Adipose tissue (tissue), 3 donors: Measurements from ENCODE around the gene AP5Z1. TPM values are rescaled to one million over a fixed set of nuclear protein-coding genes. Genes with fewer than 3 reads are reported as not detected.

ENCODE experiments used
- H3K27ac ChIP-seq: one replicate; pipeline ENCODE4 v1.5.1; 2013; ENCODE audit warnings: low read depth, low read length
- WGBS, 3 donors: extraction: QIAGEN DNeasy Blood & Tissue Kit; methylation state at CpG; one replicate each; pipeline ENCODE4 v1.1.7; 2013; 5-methylcytosine and 5-hydroxymethylcytosine counted together
- polyA plus RNA-seq, 3 donors: library from polyadenylated mRNA; stranded (reverse); fragments of 200-250 nt; gene quantifications; one replicate each; pipeline ENCODE4 v1.2.3, GENCODE V29; 2013
- donor health status: healthy with polysubstance abuse.
- donor health status: Bipolar disorder and iron deficiency.
- donor health status: healthy.

The AP5Z1 gene
- polyA plus RNA-seq, 3 donors, result 19.6 to 41.5 (median 35.0) TPM

DNA sequence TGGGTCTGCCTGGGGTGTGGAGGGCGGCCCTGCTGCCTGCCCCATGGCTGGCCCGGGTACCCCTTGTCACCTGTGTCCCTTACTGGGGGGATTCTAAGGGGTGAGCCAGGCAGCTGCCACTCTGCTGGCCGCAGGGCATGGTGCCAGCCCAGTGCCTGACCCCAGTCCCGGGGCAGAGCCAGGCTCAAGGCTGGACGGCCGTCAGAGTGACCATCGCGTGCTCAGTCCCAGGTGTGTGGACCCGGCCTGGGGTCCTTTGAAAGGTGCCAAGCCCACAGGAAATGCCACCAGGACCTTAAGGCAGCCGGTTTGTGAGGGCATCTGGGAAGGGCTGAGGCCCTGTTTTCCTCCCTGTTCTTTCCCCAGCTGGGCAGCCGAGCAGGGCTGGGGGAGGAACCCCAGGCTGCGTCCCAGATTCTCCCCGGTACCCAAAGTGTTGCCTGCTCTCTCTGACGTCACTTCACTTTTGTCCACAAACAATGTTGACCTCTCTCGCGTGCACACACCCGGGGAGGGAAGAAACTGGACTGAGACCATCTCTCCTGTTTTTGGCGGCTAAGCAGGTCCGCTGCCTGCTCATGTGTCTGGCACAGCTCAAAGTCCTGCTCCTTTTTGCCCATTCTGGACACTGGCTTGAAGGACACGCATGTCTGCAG lies 48.8 kb downstream of the AP5Z1 start:
- WGBS, 3 donors, result 79 to 83% (median 80%) methylated on average over 20 of the region's 20 CpGs
- H3K27ac ChIP-seq, result no peak overlapping the region

DNA sequence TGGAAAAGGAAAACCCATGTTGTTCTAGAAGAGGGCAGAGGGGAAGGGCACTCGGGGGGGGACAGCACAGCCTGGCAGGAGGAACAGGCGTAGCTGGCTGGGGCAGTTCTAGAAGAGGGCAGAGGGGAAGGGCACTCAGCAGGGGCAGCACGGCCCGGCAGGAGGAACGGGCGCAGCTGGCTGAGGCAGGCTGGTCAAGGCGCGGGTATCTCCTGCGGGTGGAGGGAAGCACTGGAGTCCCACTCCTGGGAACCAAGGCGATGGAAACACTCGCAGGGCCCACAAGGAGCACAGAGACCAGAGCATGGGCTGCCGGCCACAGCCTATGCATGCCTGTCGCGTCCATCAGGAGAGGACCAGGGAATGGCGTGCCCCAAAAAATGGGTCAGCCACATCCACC lies 49.7 kb downstream of the AP5Z1 start:
- 91 to 95% (median 93%) methylated on average over 15 of the region's 15 CpGs for WGBS, 3 donors
- H3K27ac ChIP-seq, result no peak overlapping the region

DNA sequence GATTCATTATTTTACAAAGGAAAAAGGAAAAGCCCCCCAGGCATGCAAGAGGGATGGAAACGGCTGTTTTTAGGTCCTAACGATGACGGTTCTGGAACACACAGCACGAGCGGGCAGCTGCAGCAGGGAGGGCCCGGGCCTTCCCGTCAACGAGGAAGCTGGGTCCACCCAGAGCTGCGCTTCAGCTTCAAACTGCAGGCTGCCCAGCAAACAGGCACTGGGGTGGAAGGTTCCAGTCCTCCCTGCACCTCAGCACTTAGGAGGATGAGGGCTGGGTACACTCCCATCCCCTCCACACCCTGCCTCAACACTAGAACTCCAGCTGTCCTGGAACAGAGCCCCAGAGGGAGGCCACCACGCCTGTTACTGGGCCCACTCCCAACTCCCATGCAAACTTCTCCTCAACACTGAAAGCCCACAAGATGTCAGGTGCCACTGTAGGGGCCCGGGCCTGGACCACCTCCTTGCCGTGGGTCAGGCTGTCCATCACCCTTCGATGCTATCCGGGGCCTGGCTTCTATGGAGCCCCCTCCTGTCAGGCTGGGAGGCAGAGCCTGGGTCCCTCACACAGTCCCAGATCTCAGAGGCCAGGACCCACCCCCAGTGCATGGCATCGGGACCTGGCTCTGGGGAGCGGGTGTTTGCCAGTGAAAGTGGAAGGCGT lies 53.4 kb downstream of the AP5Z1 start:
- no peak overlapping the region for H3K27ac ChIP-seq
- WGBS, 3 donors, result 81 to 90% (median 81%) methylated on average over 17 of the region's 17 CpGs

DNA sequence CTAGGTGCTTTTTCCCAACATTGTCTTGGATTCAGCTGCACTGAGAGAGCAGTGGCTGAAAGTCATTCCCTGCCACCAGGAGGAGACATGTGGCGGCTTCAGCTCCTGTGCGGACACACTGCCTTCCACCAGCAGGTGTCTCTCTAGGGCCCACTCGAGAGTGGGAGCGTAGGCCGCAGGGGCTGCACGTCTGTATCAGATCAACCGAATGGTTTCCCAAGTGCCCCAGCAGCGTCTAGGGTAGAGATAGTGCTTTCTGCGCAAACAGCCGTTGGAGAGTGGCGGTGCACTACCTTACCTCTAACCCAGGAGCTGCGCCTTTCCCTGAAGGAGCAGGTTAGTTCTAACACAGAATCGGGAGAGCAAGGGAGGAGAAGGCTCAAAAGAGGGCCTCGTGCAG lies 54.8 kb downstream of the AP5Z1 start:
- no peak overlapping the region for H3K27ac ChIP-seq
- 34 to 40% (median 38%) methylated on average over 14 of the region's 14 CpGs for WGBS, 3 donors

DNA sequence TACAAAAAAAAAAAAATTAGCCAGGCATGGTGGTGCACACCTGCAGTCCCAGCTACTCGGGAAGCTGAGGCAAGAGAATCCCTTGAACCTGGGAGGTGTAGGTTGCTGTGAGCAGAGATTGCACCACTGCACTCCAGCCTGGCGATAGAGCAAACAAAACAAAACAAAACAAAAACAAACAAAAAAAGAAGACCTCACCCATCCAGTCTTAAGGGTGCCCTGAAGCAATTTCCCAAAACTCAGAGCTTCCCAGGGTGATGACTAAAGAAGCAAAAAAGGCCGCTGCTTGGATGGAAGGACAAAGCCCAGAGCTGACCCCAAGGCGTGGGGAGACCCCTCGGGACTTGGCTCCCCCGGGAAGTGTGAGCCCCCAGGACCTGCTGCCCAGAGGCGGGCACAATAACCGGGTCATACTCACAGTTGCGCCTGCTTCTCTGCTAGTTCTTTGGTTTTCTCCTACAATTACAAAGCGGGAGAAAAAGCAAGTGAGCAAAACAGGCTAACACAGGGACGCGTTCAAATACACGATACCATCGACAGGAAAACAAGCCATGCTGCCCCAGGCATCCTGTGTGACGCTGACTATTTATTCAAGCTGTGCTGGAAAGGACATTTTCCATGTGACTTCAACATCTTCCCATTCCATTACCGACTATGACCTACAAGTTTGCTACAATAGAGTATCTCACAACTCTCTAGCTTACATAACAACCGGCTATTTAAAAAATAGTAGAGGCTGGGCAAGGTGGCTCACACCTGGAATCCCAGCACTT lies 56.5 kb downstream of the AP5Z1 start:
- no peak overlapping the region for H3K27ac ChIP-seq
- WGBS, 3 donors, result 76 to 83% (median 82%) methylated on average over 17 of the region's 17 CpGs

DNA sequence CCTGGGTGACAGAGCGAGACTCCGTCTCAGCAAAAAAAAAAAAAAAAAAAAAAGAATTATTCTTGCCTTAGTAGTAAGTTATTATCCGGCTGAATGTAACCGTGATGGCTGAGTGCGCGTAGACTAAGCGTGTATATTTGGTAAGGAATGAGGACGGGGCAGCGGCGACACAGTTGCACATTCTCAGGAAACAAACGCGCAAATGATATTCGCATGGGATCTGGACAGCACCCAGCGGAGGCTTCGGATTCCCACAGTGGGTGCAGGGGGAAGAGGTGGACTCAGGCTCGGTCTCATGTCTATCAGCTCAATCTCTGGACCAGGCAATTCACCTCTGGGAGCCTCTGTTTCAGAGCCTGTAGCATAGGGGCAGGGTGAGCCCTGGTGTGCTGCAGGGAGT lies 57.3 kb downstream of the AP5Z1 start:
- H3K27ac ChIP-seq, result no peak overlapping the region
- 94 to 95% (median 95%) methylated on average over 16 of the region's 16 CpGs for WGBS, 3 donors

DNA sequence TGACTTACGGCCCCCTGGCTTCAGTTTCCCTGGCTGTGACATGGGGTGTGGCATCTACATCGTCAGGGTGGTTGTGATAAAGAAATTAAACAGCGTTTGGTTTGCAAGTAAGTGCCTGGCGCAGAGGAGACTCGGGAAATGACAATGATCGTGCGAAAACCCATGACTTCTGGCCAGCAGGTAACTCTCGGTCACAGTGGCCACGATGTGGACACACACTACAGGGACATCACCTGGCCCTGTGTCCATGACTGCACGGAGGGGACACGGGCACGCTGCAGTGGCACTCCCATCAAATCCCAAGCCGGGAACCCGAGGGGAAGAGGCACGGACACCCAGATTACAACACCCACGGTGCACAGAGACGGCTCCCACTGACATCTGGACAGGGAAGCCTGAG lies 57.8 kb downstream of the AP5Z1 start:
- WGBS, 3 donors, result 87 to 89% (median 88%) methylated on average over 17 of the region's 17 CpGs
- H3K27ac ChIP-seq, result no peak overlapping the region

DNA sequence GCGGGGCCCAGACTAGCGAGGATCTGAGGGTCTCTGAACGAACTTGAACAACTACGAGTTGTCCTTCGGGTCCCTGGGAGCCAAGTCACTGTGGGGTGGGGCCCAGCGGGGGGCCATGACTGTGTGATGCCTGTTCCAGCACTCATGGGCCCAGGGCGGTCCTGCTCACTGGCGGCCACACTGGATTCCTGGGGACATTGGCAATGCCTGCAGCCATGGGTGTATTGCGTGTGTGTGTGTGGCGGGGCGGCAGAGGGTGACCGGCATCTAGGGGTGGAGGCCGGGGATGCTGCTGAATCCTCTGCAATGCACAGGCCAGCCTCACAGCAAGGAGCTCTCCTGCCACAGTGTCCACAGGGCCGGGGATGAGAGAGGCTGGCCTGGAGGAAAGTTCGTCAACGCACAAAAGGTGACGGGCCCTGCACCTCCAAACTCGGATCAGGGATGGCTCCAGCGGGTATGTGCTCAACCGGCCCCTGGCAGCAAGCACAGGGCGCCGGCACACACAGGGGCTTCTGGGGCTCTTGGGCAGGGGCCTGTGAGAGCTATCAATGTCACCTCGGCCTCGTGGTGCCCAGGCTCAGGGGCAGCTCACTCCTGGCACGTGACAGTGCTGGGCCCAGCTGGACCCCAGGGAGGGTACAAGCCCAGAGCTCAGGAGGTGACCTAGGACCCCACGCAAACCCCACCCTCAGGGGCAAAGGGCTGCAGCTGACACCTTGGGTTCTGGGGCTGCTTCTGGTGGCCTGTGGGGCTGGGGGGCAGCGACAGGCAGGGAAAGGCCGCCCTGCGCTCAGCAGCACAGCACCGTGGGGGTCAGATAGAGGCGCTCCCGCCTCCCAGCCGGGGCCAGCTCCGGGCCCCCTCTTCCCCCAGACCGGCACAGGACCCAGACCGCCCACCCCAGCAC lies 58.5 kb downstream of the AP5Z1 start:
- 77 to 84% (median 83%) methylated on average over 31 to 36 of the region's 36 CpGs for WGBS, 3 donors
- no peak overlapping the region for H3K27ac ChIP-seq

DNA sequence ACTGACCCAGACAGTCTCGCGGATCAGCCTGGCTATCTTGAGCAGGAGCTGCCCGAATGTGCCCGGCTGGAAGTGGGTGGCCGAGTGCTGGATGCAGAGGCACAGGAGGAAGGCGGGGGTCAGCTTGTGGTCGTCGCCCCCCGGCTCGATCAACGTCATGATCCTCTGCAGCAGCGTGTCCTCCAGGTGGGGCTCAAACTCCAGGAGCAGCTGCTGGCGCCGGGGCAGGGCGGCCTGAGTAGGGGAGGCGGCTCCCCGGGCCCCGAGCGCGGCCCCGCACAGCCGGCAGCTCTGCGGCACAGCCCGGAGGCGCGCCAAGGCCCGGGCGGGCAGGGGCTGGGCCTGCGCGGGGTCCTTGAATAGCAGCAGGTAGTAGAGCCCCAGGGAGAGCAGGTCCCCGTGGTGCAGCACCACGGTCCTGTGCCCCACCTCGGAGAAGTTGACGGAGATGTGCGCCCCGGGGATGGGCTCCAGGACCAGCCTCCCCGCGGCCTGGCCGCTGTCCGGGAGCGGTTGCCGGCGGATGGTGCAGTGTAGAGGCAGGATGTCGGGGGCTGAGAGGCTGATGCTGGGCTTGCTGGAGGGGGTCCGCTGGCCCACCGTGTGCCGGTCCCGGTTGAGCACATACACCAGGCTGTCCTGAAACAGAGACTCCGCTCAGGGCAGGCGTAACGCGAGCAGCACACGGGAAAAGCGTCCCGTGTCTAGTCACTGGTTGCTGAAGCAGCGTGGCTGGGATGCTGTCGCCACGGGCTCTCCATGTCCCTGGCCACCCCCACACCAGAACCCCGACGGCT lies 59.4 kb downstream of the AP5Z1 start:
- 94 to 96% (median 95%) methylated on average over 51 to 60 of the region's 60 CpGs for WGBS, 3 donors
- no peak overlapping the region for H3K27ac ChIP-seq

DNA sequence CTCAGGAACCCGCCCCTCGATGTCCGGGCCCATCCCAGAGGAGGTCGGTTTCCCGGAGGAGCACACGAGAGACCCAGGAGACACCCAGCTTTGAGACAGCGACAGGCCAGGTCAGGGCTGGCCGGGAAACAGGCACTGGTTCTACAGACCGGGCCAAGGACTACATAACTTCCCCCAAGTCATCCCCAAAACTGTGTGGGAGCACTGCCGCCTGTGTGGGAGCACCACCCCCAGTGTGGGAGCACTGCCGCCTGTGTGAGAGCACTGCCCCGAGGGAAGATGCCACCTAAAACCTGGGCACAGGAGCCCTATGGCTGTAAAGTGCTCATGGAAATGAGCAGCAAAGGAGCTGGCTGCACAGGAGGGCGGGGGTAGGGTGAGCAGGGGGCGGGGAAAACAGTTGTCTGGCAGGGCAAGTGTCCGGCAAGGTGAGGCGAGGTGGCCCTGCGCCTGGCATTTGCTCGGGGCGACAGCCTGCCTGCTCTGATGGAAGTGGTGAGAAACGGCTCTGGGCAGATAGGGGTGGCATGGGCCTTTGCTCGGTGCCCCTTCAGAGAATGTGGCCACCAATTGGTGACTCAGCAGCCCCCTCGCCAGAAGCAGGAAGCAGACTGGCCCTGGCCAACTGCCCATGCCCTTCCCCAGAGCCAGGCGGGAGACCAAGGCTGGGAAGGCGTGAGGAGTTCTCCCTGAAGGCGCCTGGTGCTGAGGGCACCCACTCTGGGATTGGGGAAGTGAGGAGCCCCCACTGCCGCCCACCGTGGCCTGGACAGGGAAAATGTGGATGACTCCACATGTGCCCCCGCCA lies 60.2 kb downstream of the AP5Z1 start:
- H3K27ac ChIP-seq, result no peak overlapping the region
- 71 to 89% (median 87%) methylated on average over 28 of the region's 28 CpGs for WGBS, 3 donors

DNA sequence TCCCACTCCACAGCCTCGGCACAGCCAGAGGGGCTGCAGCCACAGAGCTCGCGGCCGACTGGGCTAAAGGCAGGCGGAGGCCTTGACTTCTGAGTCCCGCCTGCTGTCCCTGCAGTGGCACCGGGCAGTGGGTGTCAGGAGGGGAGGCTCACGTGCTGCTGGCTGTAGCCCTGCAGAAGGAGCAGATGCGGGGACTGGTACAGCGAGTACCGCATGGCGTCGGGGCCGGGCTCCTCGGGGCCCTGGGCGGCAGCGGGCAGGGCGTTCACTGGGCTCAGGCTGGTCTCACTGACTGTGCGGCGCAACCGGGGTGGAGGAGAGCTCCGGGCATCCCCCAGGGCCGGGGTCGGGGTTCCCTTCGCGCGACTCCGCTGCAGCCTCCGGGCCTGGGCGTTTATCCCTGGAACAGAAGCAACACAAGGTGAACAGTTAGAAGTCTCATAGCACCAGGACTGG lies 60.8 kb downstream of the AP5Z1 start:
- 89 to 94% (median 93%) methylated on average over 22 to 30 of the region's 30 CpGs for WGBS, 3 donors
- no peak overlapping the region for H3K27ac ChIP-seq

DNA sequence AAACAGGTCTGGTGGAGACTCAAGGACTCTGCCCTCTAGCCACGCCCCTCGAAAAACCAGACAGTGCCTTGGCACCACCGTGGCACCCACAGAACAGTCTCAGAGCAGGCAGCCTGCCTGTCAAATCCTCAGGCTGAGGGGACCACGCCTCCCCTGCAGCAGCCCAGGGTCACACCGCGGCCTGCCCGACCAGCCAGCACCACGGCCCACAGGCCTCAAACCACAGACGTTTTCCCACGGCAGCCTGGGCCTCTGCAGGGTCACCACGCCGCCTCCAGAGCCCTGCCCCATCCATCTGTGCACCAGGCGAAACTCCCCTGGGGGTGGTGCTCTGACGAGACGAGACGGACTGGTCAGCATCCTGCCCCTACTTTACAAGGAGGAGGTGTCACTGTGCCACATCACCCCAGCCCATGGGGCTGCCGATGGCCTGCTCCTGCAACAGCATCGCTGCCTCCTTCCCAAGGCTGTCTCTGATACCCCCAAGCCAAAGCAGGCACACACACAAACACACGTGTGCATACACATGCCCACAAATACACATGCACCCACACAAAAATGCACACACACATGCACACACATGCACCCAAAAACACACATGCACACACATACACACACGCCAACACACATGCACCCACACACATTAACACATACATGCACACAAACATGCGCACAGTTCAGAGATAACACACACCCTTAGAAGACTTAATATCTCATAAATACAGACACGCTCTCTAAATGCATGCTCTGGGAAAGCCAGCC lies 61.8 kb downstream of the AP5Z1 start:
- H3K27ac ChIP-seq, result no peak overlapping the region

DNA sequence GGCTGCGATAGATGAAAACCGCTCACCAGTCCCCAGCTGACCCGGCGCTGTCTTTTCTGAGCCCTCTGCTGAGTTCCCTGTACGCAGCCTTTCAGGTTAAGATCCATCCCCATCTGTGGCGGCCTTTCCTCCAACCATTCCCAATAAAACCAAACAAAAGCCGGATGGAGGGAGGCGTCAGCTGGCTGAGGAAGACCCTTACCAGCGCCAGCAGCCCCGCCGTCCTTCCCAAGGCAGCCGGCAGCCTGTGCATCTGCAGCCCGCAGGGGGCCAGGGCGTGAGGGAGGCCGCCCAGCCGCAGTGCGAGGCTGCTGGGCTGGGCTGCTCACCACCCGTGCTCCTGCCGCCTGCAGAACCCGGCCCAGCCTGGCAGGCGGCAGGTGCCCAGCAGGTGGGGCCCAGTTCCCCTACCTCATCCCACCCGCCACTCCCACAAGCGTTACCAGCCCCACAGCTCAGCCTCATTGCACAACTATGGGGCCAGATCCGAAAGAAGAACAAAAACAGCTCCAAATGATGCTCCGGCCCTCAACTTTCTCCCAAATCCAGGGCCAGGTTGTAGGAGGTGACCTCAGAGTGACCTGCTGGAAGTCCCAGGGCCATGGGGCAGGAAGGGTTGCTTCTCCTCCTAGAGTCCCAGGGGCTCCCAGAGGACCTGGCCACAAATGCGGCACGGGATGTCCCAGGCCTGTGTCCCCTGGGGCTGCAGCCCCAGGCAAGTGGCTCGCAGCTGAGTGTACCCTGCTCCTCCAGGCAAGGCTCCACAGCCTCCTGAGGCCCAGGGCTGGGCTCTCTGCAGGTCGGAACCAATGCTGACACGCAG lies 62.6 kb downstream of the AP5Z1 start:
- no peak overlapping the region for H3K27ac ChIP-seq
- WGBS, 3 donors, result 60 to 78% (median 66%) methylated on average over 28 to 30 of the region's 30 CpGs

More for the DNA sequence above, 61.8 kb downstream of the AP5Z1 start:
- WGBS, 3 donors, result 46 to 74% (median 70%) methylated on average over 21 to 22 of the region's 22 CpGs

DNA sequence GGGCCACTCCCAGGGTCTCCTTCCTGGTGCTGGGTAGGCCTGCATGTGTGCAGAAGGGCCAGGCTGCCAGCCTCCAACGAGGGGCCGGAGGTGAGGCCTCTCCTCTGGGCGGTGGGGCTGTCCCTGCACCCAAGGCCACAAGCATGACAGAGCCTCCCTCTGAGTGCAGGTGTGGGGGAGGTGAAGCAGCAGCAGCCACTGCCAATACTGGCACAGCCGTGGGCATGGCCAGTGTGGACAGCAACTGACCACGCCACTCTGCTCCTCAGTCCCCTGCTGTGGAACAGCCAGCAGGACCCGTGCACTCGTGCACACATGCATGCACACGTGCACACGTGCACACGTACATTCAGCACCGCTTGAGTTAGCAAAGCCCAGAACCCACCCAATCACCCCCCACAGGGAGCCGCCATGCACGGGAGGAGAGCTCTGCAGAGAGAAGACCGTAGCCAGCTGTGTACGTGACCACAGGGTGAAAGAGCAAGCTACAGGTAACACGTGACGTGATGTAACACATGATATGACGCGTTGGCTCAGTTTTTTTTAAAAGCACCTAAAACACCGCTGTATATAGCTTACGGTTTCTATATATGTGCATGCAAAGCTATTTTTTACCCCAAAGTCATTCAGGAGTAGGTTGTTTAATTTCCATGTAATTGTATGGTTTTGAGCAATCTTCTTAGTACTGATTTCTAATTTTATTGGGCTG lies 63.4 kb downstream of the AP5Z1 start:
- H3K27ac ChIP-seq, result no peak overlapping the region
- WGBS, 3 donors, result 79 to 94% (median 92%) methylated on average over 21 of the region's 21 CpGs

DNA sequence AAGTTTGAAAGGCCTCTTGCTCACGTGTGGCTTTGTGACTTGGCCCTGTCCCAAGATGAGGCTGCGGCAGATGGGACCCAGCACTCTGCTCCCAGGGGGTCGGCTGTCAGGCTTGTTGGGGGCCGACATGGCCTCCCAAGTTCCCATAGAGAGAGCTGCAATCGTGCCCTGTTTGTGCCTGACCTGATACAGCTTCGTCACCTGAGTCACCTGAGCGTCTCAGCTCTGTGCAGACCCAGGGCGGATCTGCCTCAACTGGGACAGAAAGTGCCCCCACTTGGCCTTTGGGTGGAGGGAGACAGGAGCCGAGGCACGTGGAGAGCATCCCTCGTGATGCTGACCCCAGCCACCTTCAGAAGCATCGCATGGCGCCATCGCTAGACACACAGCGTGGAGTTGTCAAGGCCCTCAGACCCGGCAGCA lies 64.7 kb downstream of the AP5Z1 start:
- H3K27ac ChIP-seq, result no peak overlapping the region
- 85 to 89% (median 88%) methylated on average over 16 of the region's 16 CpGs for WGBS, 3 donors
